Osteocyte (in vitro differentiated cells): Measurements from ENCODE around the gene PKP2. TPM values are rescaled to one million over a fixed set of nuclear protein-coding genes. Genes with fewer than 3 reads are reported as not detected.
"Not testable (repeated sequence)": the region's sequence is repeated elsewhere in the genome, so short reads cannot be mapped to it uniquely, and the experiment has no call there.

Source experiments
- DNase-seq: peaks from one replicate; pipeline ENCODE4 v3.0.0; 2021; ENCODE audit warnings: mixed read lengths; ENCODE audit not compliant: unreplicated experiment; ENCODE audit errors: extremely low spot score
- H3K27ac Mint-ChIP-seq: one replicate; pipeline ENCODE4 v1.8.0; 2021; ENCODE audit warnings: mild to moderate bottlenecking, mixed read lengths; ENCODE audit not compliant: unreplicated experiment
- H3K27me3 Mint-ChIP-seq: one replicate; pipeline ENCODE4 v1.8.0; 2021; ENCODE audit warnings: mixed read lengths; ENCODE audit not compliant: unreplicated experiment
- H3K36me3 Mint-ChIP-seq: one replicate; pipeline ENCODE4 v1.8.0; 2021; ENCODE audit warnings: mixed read lengths; ENCODE audit not compliant: unreplicated experiment
- H3K4me1 Mint-ChIP-seq: one replicate; pipeline ENCODE4 v1.8.0; 2021; ENCODE audit warnings: mixed read lengths; ENCODE audit not compliant: unreplicated experiment
- H3K4me3 Mint-ChIP-seq: one replicate; pipeline ENCODE4 v1.8.0; 2021; ENCODE audit warnings: mild to moderate bottlenecking, moderate library complexity, mixed read lengths; ENCODE audit not compliant: unreplicated experiment
- H3K9me3 Mint-ChIP-seq: one replicate; pipeline ENCODE4 v1.8.0; 2021; ENCODE audit warnings: mixed read lengths; ENCODE audit not compliant: unreplicated experiment
- CTCF ChIP-seq: fragments of 200-600 bp; sonication (generic); IDR thresholded peaks from 2 replicates; pipeline ENCODE4 v1.5.0; 2021; ENCODE audit warnings: antibody characterized with exemption, mild to moderate bottlenecking, moderate library complexity
- total RNA-seq: library from RNA; stranded (reverse); gene quantifications from 2 replicates; pipeline ENCODE4 v1.2.1, GENCODE V29; 2021

Gene PKP2
- total RNA-seq, 1 donor from 2014 or later: 2.1 TPM

GRCh38 chr12:32876004-32876403 lies 20.6 kb downstream of the PKP2 start:
- no peaks in the 10 kb centered on the region for H3K27me3 Mint-ChIP-seq
- H3K36me3 Mint-ChIP-seq: no peaks in the 10 kb centered on the region
- H3K4me3 Mint-ChIP-seq: no peak overlapping the region
- TF ChIP-seq CTCF: no peak
- DNase-seq: no peak
- no peaks in the 10 kb centered on the region for H3K9me3 Mint-ChIP-seq
- H3K27ac Mint-ChIP-seq: no peak overlapping the region
- no peaks in the 10 kb centered on the region for H3K4me1 Mint-ChIP-seq

- Mint-ChIP-seq H3K27ac (no peak overlapping the region), H3K27me3 (no peaks in the 10 kb centered on the region), H3K4me1 (no peaks in the 10 kb centered on the region), H3K4me3 (no peak overlapping the region), H3K36me3 (no peaks in the 10 kb centered on the region), H3K9me3 (no peaks in the 10 kb centered on the region)
- no peak for DNase-seq
- no peak for TF ChIP-seq CTCF
These were observed 21.6 kb downstream of the PKP2 start for GRCh38 chr12:32874975-32875374.

- Mint-ChIP-seq H3K36me3 (no peaks in the 10 kb centered on the region), H3K27ac (no peak overlapping the region), H3K4me3 (no peak overlapping the region), H3K4me1 (no peaks in the 10 kb centered on the region), H3K27me3 (no peaks in the 10 kb centered on the region), H3K9me3 (no peaks in the 10 kb centered on the region)
- no peak for TF ChIP-seq CTCF
- DNase-seq: no peak
These were observed 22.5 kb downstream of the PKP2 start for GRCh38 chr12:32874078-32874477.

GRCh38 chr12:32872416-32872815 lies 24.2 kb downstream of the PKP2 start:
- H3K36me3 Mint-ChIP-seq, H3K4me3 Mint-ChIP-seq, H3K4me1 Mint-ChIP-seq, H3K27ac Mint-ChIP-seq, H3K27me3 Mint-ChIP-seq, H3K9me3 Mint-ChIP-seq, DNase-seq: not testable (repeated sequence)

GRCh38 chr12:32870716-32871115 lies 25.9 kb downstream of the PKP2 start:
- no peak for TF ChIP-seq CTCF
- H3K27ac Mint-ChIP-seq: no peak overlapping the region
- no peaks in the 10 kb centered on the region for H3K9me3 Mint-ChIP-seq
- no peak for DNase-seq
- H3K36me3 Mint-ChIP-seq: no peaks in the 10 kb centered on the region
- no peaks in the 10 kb centered on the region for H3K27me3 Mint-ChIP-seq
- H3K4me1 Mint-ChIP-seq: no peaks in the 10 kb centered on the region
- no peak overlapping the region for H3K4me3 Mint-ChIP-seq

GRCh38 chr12:32868885-32869284 lies 27.7 kb downstream of the PKP2 start:
- Mint-ChIP-seq H3K27me3 (no peaks in the 10 kb centered on the region), H3K9me3 (no peaks in the 10 kb centered on the region), H3K27ac (no peak overlapping the region), H3K36me3 (no peaks in the 10 kb centered on the region), H3K4me1 (no peaks in the 10 kb centered on the region), H3K4me3 (no peak overlapping the region)
- TF ChIP-seq CTCF: no peak
- no peak for DNase-seq
